Measurements from ENCODE around the gene ASCL4. TPM values are rescaled to one million over a fixed set of nuclear protein-coding genes. Genes with fewer than 3 reads are reported as not detected.

ASCL4 gene
- not detected in 2 replicates for total RNA-seq

GRCh38 chr12:107774349-107775029 lies at the start of gene ASCL4:
Gene ASCL4, plus strand, starts transcription at chr12:107774704. Its CDS starts 515 bp downstream, at chr12:107775219.

GRCh38 chr12:107760809-107761501 lies 13.5 kb upstream of the ASCL4 start, which contains the start of gene PRDM4:
Gene PRDM4, minus strand, starts transcription at chr12:107761137. Its CDS starts 622 bp downstream, at chr12:107760515.

Other genes starting within 250 kb of the ASCL4 start
- gene PWP1, start 88.9 kb upstream of the ASCL4 start, total RNA-seq = 66.3 and 97.7 TPM in 2 replicates
- gene PRDM4, start 13.6 kb upstream of the ASCL4 start, total RNA-seq = 34.5 and 44.4 TPM in 2 replicates